ENCODE results near the gene IL6ST. TPM values are rescaled to one million over a fixed set of nuclear protein-coding genes. Genes with fewer than 3 reads are reported as not detected.

IL6ST gene
- total RNA-seq, 1 experiment from 2014 or later, result 60.2 TPM

DNA sequence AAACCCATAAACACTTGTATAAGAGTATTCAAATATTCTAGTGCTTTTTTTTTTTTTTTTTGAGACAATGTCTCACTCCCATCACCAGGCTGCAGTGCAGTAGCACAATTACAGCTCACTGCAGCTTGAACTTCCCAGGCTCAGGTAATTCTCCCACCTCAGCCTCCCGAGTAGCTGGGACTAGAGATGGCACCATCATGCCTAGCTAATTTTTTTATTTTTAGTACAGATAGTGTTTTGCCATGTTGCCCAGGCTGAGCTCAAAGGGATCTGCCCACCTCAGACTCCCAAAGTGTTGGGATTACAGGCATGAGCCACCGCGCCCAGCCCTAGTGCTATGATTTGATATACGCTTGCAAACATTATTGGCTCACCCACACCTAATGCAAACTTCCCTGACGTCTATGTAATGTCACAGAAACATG, 11.8 kb downstream of the IL6ST start:
- DNase-seq, result no peak
- POLR2A ChIA-PET (ENCODE audit: unreplicated experiment), result no interaction called here
- no peak overlapping the region for H3K4me2 ChIP-seq

DNA sequence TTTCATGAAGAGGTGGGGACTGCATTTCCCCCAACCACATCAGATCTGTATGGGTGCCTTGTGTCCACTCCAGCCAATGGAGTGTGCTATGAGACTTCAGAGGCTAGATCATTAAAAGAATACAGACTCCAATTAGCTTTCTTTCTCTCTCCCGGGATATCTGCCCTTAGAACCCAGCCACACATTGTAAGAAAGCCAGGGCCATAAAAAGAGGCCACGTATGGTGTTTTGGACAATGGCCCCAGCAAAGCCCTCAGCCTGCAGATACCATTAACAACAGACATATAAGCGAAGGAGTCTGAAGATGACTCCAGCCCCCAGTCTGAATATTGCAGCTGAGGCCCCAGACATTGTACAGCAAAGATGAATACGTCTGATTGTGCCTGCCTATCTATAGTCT, 21.5 kb downstream of the IL6ST start:
- H3K4me3 ChIP-seq, result no peak overlapping the region
- H3K4me2 ChIP-seq, result no peak overlapping the region
- H2AFZ ChIP-seq, result no peak overlapping the region
- BruUV-seq (replicated peaks), result no TSS peak
- peaks cover 1% of the 10 kb centered on the region for H3F3A ChIP-seq (ENCODE audit: insufficient read depth, low read depth)
- CTCF ChIA-PET, result no interaction called here
- peaks cover 30% of the 10 kb centered on the region for H3K36me3 ChIP-seq (ENCODE audit: low read depth)
- no peaks in the 10 kb centered on the region for H3K4me1 ChIP-seq (replicated peaks; ENCODE audit: insufficient read depth)
- no peaks in the 10 kb centered on the region; the same call in 1 of the 2 replicates for H4K20me1 ChIP-seq (ENCODE audit: insufficient read depth)
- no peak for DNase-seq
- H3K79me2 ChIP-seq (ENCODE audit: low read depth), result peaks cover 16% of the 10 kb centered on the region
- TF ChIP-seq, protein P1, sequence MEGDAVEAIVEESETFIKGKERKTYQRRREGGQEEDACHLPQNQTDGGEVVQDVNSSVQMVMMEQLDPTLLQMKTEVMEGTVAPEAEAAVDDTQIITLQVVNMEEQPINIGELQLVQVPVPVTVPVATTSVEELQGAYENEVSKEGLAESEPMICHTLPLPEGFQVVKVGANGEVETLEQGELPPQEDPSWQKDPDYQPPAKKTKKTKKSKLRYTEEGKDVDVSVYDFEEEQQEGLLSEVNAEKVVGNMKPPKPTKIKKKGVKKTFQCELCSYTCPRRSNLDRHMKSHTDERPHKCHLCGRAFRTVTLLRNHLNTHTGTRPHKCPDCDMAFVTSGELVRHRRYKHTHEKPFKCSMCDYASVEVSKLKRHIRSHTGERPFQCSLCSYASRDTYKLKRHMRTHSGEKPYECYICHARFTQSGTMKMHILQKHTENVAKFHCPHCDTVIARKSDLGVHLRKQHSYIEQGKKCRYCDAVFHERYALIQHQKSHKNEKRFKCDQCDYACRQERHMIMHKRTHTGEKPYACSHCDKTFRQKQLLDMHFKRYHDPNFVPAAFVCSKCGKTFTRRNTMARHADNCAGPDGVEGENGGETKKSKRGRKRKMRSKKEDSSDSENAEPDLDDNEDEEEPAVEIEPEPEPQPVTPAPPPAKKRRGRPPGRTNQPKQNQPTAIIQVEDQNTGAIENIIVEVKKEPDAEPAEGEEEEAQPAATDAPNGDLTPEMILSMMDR (conservative IDR thresholded peaks at IDR 0.05), result no peak
- no peak for TF ChIP-seq EZH2 (IDR thresholded peaks at IDR 0.05; ENCODE audit: low read depth)
- H3K9me3 ChIP-seq (ENCODE audit: insufficient read depth, low read depth), result no peaks in the 10 kb centered on the region
- no peaks in the 10 kb centered on the region for H3K27me3 ChIP-seq (ENCODE audit: insufficient read depth, low read depth)
- H3K27ac ChIP-seq, result no peak overlapping the region
- intact Hi-C loops (cut with micrococcal nuclease; ENCODE audit: unreplicated experiment), result no loop called here
- POLR2A ChIA-PET (ENCODE audit: unreplicated experiment), result no interaction called here
- H3K9me2 ChIP-seq (ENCODE audit: insufficient read depth), result no peaks in the 10 kb centered on the region

More for the DNA sequence above, 11.8 kb downstream of the IL6ST start:
- no TSS peak for BruUV-seq (replicated peaks)
- H3K36me3 ChIP-seq (ENCODE audit: low read depth), result peaks cover 19% of the 10 kb centered on the region; the same call in 1 of the 2 replicates
- no peak overlapping the region for H3K4me3 ChIP-seq
- intact Hi-C loops (cut with micrococcal nuclease; ENCODE audit: unreplicated experiment), result no loop called here
- no peaks in the 10 kb centered on the region for H3K4me1 ChIP-seq (replicated peaks; ENCODE audit: insufficient read depth)
- CTCF ChIA-PET, result interaction anchor here (0.6 to 1.1 kb wide), 2 partner anchors 277 to 286 kb away, joined by 3 to 8 read pairs; no protein-coding TSS in a partner anchor
- no peaks in the 10 kb centered on the region for H3K27me3 ChIP-seq (ENCODE audit: insufficient read depth, low read depth)
- no peak overlapping the region for H2AFZ ChIP-seq
- no peak for TF ChIP-seq EZH2 (IDR thresholded peaks at IDR 0.05; ENCODE audit: low read depth)
- TF ChIP-seq, protein P1 (conservative IDR thresholded peaks at IDR 0.05), result peak; percentile 43
- peaks cover 20% of the 10 kb centered on the region for H3F3A ChIP-seq (ENCODE audit: insufficient read depth, low read depth)
- no peaks in the 10 kb centered on the region for H3K9me2 ChIP-seq (ENCODE audit: insufficient read depth)
- H3K27ac ChIP-seq, result no peak overlapping the region
- H4K20me1 ChIP-seq (ENCODE audit: insufficient read depth), result no peaks in the 10 kb centered on the region
- H3K9me3 ChIP-seq (ENCODE audit: insufficient read depth, low read depth), result no peaks in the 10 kb centered on the region
- peaks cover 58% of the 10 kb centered on the region for H3K79me2 ChIP-seq (ENCODE audit: low read depth)

DNA sequence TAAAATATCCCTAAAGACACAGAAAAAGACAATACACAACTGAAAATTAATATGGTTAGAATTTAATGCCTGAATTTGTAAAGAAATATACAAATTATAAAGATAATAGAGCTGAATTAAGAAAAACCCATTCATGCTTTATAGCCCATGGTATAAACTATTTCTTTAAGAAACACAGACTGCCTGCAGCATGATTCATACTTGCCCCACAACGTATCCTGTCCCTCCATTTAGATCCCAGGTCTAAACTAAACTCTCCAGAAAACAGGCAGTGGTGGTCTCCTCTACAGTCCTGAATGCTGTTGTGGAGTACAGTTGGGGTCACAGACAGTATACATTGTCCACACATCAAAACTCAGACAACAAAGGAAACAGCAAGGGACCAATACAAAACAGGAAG, 24.8 kb downstream of the IL6ST start:
- no peaks in the 10 kb centered on the region for H4K20me1 ChIP-seq (ENCODE audit: insufficient read depth)
- ChIA-PET POLR2A (ENCODE audit: unreplicated experiment) (no interaction called here), CTCF (no interaction called here)
- no TSS peak for BruUV-seq (replicated peaks)
- no peaks in the 10 kb centered on the region; the same call in 1 of the 2 replicates for H3F3A ChIP-seq (ENCODE audit: insufficient read depth, low read depth)
- H2AFZ ChIP-seq, result no peak overlapping the region
- H3K4me3 ChIP-seq, result no peak overlapping the region
- intact Hi-C loops (cut with micrococcal nuclease; ENCODE audit: unreplicated experiment), result no loop called here
- H3K36me3 ChIP-seq (ENCODE audit: low read depth), result peaks cover 20% of the 10 kb centered on the region
- TF ChIP-seq, protein P1 (conservative IDR thresholded peaks at IDR 0.05), result no peak
- no peak for TF ChIP-seq EZH2 (IDR thresholded peaks at IDR 0.05; ENCODE audit: low read depth)
- H3K4me1 ChIP-seq (replicated peaks; ENCODE audit: insufficient read depth), result 0 out of 2 replicates have a peak, but pooled peaks cover 2% of the 10 kb centered on the region
- no peaks in the 10 kb centered on the region for H3K9me2 ChIP-seq (ENCODE audit: insufficient read depth)
- H3K4me2 ChIP-seq, result no peak overlapping the region
- DNase-seq, result no peak
- no peaks in the 10 kb centered on the region for H3K9me3 ChIP-seq (ENCODE audit: insufficient read depth, low read depth)
- 0 out of 2 replicates have a peak, but pooled peaks cover 7% of the 10 kb centered on the region for H3K79me2 ChIP-seq (ENCODE audit: low read depth)
- no peak overlapping the region for H3K27ac ChIP-seq
- H3K27me3 ChIP-seq (ENCODE audit: insufficient read depth, low read depth), result no peaks in the 10 kb centered on the region

Data from PC-9 (cell line).